Measurements from ENCODE around the gene OBI1. TPM values are rescaled to one million over a fixed set of nuclear protein-coding genes. Genes with fewer than 3 reads are reported as not detected.
A peak's percentile ranks its signal among the peaks of the same experiment; 100 is the strongest.

The OBI1 gene
- total RNA-seq, 4 donors from 2014 or later, result 5.8 to 14.7 (median 10.0) TPM

DNA sequence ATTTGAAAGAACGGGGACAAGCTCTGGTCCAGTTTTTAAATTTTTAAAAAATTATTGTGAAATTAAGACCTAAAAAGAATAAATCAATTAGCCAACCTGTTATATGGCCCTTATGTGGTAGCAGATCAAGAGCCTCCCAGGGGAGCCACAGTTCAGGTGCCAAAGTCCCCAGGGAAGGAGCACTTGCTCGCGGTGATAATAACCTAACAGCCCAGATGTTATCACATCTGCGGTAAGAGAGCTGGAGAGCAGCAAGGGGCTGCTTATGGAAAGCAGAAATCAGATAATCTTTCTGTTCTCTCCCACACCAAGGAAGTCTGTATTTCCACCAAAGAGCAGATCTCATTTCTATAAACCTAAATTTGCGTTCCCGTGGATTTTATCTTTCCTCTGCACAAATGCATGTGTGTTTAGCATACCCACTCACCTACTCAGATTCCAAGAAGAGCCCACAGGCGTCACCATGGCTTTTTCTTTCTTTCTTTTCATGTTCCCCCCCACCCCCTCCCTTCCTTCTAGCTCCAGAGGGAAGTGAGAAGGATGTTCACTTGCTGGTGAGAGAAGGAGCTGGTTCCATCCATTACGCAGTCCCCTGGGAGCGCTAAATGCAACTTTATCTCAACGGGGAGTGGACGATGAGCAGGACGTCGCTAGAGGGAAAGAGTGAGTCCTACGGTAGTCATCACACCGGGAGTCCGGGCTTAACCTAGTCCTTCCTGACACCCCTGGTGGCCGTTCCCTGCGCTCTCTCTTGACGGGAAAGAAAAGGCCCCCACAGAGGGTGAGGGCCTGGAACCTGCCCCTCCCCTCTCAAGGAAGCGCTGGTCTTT lies 54.0 kb downstream of the OBI1 start:
- DNase-seq (ENCODE audit: low spot score) (no peak), ATAC-seq (ENCODE audit: low FRiP score) (no peak)
- TF ChIP-seq CTCF (IDR thresholded peaks at IDR 0.05), result no peak

DNA sequence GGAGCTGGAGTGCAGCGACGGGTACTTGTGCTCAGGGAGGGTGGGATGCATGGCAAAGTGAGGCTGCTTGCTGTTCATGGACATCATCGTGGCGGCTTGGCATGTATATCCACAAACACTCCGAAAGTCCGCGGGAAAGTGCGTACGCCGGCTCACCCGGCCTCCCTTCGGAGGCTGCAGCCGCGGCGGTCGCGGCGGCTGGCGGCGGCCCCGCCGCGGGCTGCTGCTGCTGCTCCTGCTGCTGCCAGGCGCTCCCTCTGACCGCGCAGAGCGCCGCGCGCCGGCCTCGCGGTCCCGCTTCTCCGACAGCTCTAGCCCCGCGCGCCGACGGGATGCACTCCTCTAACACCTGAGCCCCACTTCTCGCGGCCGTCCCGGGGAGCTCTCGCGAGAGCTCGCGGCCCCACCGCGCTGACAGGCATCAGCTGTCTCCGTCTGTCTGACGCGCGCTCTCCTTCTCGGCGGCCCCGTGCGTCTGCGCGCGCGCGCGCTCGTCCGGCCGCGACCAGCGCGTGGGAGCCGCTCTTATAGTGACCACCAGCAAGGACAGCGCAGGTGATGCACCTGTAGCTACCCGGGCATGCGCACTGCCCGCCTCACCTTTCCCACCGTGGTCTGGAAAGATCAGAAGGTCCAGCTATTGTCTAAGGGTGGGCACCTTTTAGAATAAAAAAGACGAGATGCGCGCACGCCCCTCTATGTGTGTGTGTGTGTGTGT lies 55.6 kb downstream of the OBI1 start, which contains the start of gene POU4F1:
POU4F1 (minus strand) TSS at position 313 of the 718 bp plus-strand sequence; CDS start at position 87, 226 bp downstream.
- no peak for TF ChIP-seq CTCF (IDR thresholded peaks at IDR 0.05)
- ATAC-seq (ENCODE audit: low FRiP score) (peak; percentile 15), DNase-seq (ENCODE audit: low spot score) (no peak)

GRCh38 chr13:78602561-78603239 lies 56.3 kb downstream of the OBI1 start:
- ATAC-seq (ENCODE audit: low FRiP score) (no peak), DNase-seq (ENCODE audit: low spot score) (no peak)
- no peak for TF ChIP-seq CTCF (IDR thresholded peaks at IDR 0.05)

- ATAC-seq (ENCODE audit: low FRiP score), result no peak
- TF ChIP-seq CTCF (IDR thresholded peaks at IDR 0.05), result no peak
Measured at GRCh38 chr13:78601874-78602560, 56.9 kb downstream of the OBI1 start.

GRCh38 chr13:78601124-78601873 lies 57.7 kb downstream of the OBI1 start:
- ATAC-seq (ENCODE audit: low FRiP score), result no peak
- no peak for TF ChIP-seq CTCF (IDR thresholded peaks at IDR 0.05)
- DNase-seq (ENCODE audit: low spot score), result no peak

More at GRCh38 chr13:78601874-78602560, 56.9 kb downstream of the OBI1 start:
- DNase-seq (ENCODE audit: low spot score), result no peak
